Activated CD4-positive, alpha-beta memory T cell treated with anti-CD3 and anti-CD28 coated beads, Interleukin-2, amount 10 ng/mL, durations not matched to agents 7 days and 5 days (primary cell): ENCODE measurements around the gene CPVL. TPM values are rescaled to one million over a fixed set of nuclear protein-coding genes. Genes with fewer than 3 reads are reported as not detected.
A peak's percentile ranks its signal among the peaks of the same experiment; 100 is the strongest.

ENCODE experiments used
- CTCF ChIA-PET: fragments of 350-600 bp; sonication (Branson Sonifier 250); formaldehyde crosslinking; loops from one replicate; lab custom pipeline; 2021; ENCODE audit warnings: antibody characterized with exemption, inconsistent platforms; lab: Charles Lee
- POLR2A ChIA-PET: fragments of 350-600 bp; sonication (Branson Sonifier 250); formaldehyde crosslinking; loops from one replicate; lab custom pipeline; 2021; ENCODE audit warnings: antibody characterized with exemption; lab: Charles Lee
- DNase-seq: peaks from one replicate; pipeline ENCODE4 v3.0.0-alpha.2; 2020
- H3K27ac Mint-ChIP-seq: one replicate; pipeline ENCODE4 v1.8.0; 2021; ENCODE audit warnings: mild to moderate bottlenecking, mixed read lengths
- H3K27me3 Mint-ChIP-seq: one replicate; pipeline ENCODE4 v1.8.0; 2021; ENCODE audit warnings: mixed read lengths
- H3K36me3 Mint-ChIP-seq: one replicate; pipeline ENCODE4 v1.8.0; 2021; ENCODE audit warnings: low read depth, mixed read lengths
- H3K4me1 Mint-ChIP-seq: one replicate; pipeline ENCODE4 v1.8.0; 2021; ENCODE audit warnings: mixed read lengths
- H3K4me3 Mint-ChIP-seq: one replicate; pipeline ENCODE4 v1.8.0; 2021; ENCODE audit warnings: mild to moderate bottlenecking, mixed read lengths
- H3K9me3 Mint-ChIP-seq: one replicate; pipeline ENCODE4 v1.8.0; 2021; ENCODE audit warnings: mixed read lengths
- total RNA-seq, 2 experiments: library from RNA; stranded (reverse); gene quantifications; one replicate each; pipeline ENCODE4 v1.2.3, GENCODE V29; 2021

Gene CPVL
- total RNA-seq, 2 experiments from 2014 or later: 1.8 to 2.1 TPM

- H3K27ac Mint-ChIP-seq: no peak overlapping the region
- ChIA-PET CTCF (no interaction called here), POLR2A (no interaction called here)
- peaks cover under 1% of the 10 kb centered on the region for H3K36me3 Mint-ChIP-seq
- H3K4me3 Mint-ChIP-seq: no peak overlapping the region
- H3K9me3 Mint-ChIP-seq: peaks cover 14% of the 10 kb centered on the region
- peaks cover 6% of the 10 kb centered on the region for H3K27me3 Mint-ChIP-seq
- no peak for DNase-seq
- no peaks in the 10 kb centered on the region for H3K4me1 Mint-ChIP-seq
Measured at GRCh38 chr7:28977881-28978280, 168.5 kb downstream of the CPVL start.

GRCh38 chr7:28976022-28976421 is 170.3 kb downstream of the CPVL start:
- H3K27me3 Mint-ChIP-seq: peaks cover 9% of the 10 kb centered on the region
- no peak overlapping the region for H3K4me3 Mint-ChIP-seq
- H3K4me1 Mint-ChIP-seq: no peaks in the 10 kb centered on the region
- ChIA-PET POLR2A (no interaction called here), CTCF (interaction anchor here (1.0 kb wide), 1 partner anchor 18 kb away, joined by 3 read pairs; the partner anchor contains the start of gene TRIL)
- DNase-seq: no peak
- peaks cover 20% of the 10 kb centered on the region for H3K9me3 Mint-ChIP-seq
- H3K36me3 Mint-ChIP-seq: peaks cover 3% of the 10 kb centered on the region
- no peak overlapping the region for H3K27ac Mint-ChIP-seq

DNA sequence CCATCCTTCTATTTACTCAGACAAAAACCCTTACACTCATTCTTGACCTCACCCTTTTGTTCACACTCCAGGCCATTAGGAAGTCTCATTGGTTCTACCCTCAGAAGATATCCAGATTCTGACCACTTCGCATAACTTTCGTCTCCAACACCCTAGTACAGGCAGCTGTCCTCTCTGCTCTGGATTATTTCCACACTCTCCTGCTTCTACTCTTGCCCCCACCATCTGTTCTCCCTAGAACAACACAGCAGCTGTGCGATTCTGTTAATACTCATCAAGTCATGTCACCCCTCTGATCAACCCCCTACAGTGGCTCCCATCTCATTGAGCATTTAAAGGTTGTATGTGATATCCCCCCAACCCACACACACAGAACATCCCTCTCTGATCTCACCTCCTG is 172.7 kb downstream of the CPVL start:
- Mint-ChIP-seq H3K27ac (no peak overlapping the region), H3K36me3 (peaks cover 3% of the 10 kb centered on the region), H3K27me3 (peaks cover 8% of the 10 kb centered on the region), H3K4me3 (no peak overlapping the region), H3K4me1 (no peaks in the 10 kb centered on the region), H3K9me3 (peaks cover 22% of the 10 kb centered on the region)
- CTCF ChIA-PET: no interaction called here
- no peak for DNase-seq
- POLR2A ChIA-PET: no interaction called here

GRCh38 chr7:28964056-28964455 is 182.3 kb downstream of the CPVL start:
- no peaks in the 10 kb centered on the region for H3K9me3 Mint-ChIP-seq
- CTCF ChIA-PET: no interaction called here

GRCh38 chr7:28961972-28962371 is 184.4 kb downstream of the CPVL start:
- H3K4me1 Mint-ChIP-seq: peaks cover 8% of the 10 kb centered on the region
- no peak overlapping the region for H3K27ac Mint-ChIP-seq
- no peak for DNase-seq
- H3K36me3 Mint-ChIP-seq: no peaks in the 10 kb centered on the region
- no peak overlapping the region for H3K4me3 Mint-ChIP-seq
- H3K27me3 Mint-ChIP-seq: peaks cover 36% of the 10 kb centered on the region
- no peaks in the 10 kb centered on the region for H3K9me3 Mint-ChIP-seq
- ChIA-PET POLR2A (no interaction called here), CTCF (no interaction called here)

More at GRCh38 chr7:28964056-28964455, 182.3 kb downstream of the CPVL start:
- POLR2A ChIA-PET: no interaction called here
- Mint-ChIP-seq H3K36me3 (no peaks in the 10 kb centered on the region), H3K4me1 (no peaks in the 10 kb centered on the region), H3K27me3 (peaks cover 23% of the 10 kb centered on the region), H3K4me3 (no peak overlapping the region), H3K27ac (no peak overlapping the region)
- no peak for DNase-seq

- H3K9me3 Mint-ChIP-seq: no peaks in the 10 kb centered on the region
- CTCF ChIA-PET: no interaction called here
- peaks cover 8% of the 10 kb centered on the region for H3K4me1 Mint-ChIP-seq
- POLR2A ChIA-PET: no interaction called here
- H3K27ac Mint-ChIP-seq: no peak overlapping the region
- H3K27me3 Mint-ChIP-seq: peaks cover 34% of the 10 kb centered on the region
- H3K4me3 Mint-ChIP-seq: no peak overlapping the region
- no peaks in the 10 kb centered on the region for H3K36me3 Mint-ChIP-seq
- no peak for DNase-seq
Measured at GRCh38 chr7:28960071-28960840, 186.1 kb downstream of the CPVL start.

- ChIA-PET POLR2A (no interaction called here), CTCF (no interaction called here)
- peaks cover 8% of the 10 kb centered on the region for H3K4me1 Mint-ChIP-seq
- no peak overlapping the region for H3K4me3 Mint-ChIP-seq
- H3K27ac Mint-ChIP-seq: no peak overlapping the region
- no peaks in the 10 kb centered on the region for H3K36me3 Mint-ChIP-seq
- no peak for DNase-seq
- peaks cover 42% of the 10 kb centered on the region for H3K27me3 Mint-ChIP-seq
- H3K9me3 Mint-ChIP-seq: no peaks in the 10 kb centered on the region
Measured at GRCh38 chr7:28958980-28959347, 187.4 kb downstream of the CPVL start.

DNA sequence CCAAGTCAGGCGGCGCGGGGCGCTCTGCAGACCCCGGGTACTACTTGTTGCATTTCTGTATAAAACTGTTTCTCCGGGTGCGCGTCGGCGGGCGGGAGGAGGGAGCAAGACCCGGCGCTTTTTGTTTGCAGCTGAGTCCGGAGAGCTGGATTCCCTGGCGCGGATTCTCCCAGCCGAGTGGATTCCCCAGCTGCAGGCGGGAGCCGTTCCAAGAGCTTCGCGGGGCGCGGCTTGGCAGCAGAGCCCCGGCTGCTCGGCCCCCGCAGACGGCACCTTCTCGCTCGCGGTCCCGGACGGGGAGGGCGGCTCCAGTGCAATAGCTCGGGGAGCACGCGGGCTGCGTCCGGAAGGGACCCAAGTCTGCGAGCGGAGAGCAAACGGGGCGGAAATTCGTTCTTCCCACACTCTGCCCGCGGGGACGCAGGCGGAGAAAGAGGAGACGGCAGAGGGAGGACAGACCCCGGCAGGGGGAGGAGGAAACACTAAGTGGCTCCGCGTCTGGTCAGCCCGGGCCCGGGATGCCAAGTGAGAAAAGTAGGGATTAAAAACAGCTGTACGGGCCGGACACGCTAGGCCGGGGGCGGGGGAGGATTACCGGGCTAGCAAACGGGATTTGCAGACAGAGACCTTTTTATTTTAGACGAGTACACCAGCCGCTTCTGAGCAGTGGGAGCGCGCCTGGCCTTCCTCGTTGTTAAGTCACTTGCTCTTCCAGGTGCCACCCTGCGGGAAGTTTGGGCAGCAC is 187.9 kb downstream of the CPVL start, which contains the start of gene TRIL:
TRIL (minus strand) TSS at position 96 of the 745 bp plus-strand sequence. CDS start 284 bp downstream, outside the sequence.
- Mint-ChIP-seq H3K27ac (peak within 1 kb of the TSS; percentile 14), H3K4me1 (peaks cover 8% of the 10 kb centered on the region), H3K4me3 (peak within 1 kb of the TSS; percentile 8), H3K36me3 (no peaks in the 10 kb centered on the region), H3K9me3 (no peaks in the 10 kb centered on the region), H3K27me3 (peaks cover 47% of the 10 kb centered on the region)
- ChIA-PET CTCF (interaction anchor here (1.6 kb wide), 1 partner anchor 17 kb away, joined by 3 read pairs; no protein-coding TSS in a partner anchor), POLR2A (no interaction called here)
- no peak for DNase-seq

DNA sequence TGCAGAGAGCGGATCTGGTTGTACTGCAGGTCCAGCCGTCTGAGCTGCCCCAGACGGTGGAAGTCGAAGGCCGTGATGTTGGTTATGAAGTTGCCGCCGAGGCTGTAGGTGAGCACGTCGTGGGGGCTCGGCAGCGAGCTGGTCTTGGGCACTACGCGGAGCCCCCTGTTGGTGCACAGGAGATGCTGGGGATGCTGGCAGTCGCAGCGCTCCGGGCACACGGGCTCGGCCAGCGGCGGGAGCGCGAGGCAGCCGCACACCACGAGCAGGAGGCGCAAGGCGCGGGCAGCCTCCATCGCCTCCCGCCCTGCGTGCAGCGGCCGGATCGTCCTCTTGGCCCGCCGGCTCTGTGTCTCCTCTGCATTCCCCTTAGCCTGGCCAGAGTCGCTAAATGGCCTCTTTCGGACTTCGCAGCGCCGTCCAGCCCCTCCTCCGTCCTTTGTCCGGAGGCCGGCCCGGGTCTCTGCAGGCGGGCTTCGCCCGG is 188.5 kb downstream of the CPVL start:
- Mint-ChIP-seq H3K4me1 (peaks cover 8% of the 10 kb centered on the region), H3K4me3 (peak overlapping the region; percentile 8), H3K36me3 (no peaks in the 10 kb centered on the region), H3K27ac (peak overlapping the region; percentile 14), H3K27me3 (peaks cover 53% of the 10 kb centered on the region), H3K9me3 (no peaks in the 10 kb centered on the region)
- CTCF ChIA-PET: interaction anchor here (1.6 to 2.0 kb wide), 5 partner anchors 18 to 149 kb away, joined by 3 to 11 read pairs (median 7); no protein-coding TSS in a partner anchor
- no peak for DNase-seq
- POLR2A ChIA-PET: no interaction called here

GRCh38 chr7:28957064-28957750 is 189.1 kb downstream of the CPVL start:
- DNase-seq: no peak
- H3K9me3 Mint-ChIP-seq: no peaks in the 10 kb centered on the region
- POLR2A ChIA-PET: no interaction called here
- H3K36me3 Mint-ChIP-seq: no peaks in the 10 kb centered on the region
- no peak overlapping the region for H3K27ac Mint-ChIP-seq
- H3K27me3 Mint-ChIP-seq: peaks cover 58% of the 10 kb centered on the region
- peaks cover 8% of the 10 kb centered on the region for H3K4me1 Mint-ChIP-seq
- CTCF ChIA-PET: interaction anchor here (0.9 to 2.0 kb wide), 8 partner anchors 18 to 451 kb away, joined by 3 to 11 read pairs (median 6); no protein-coding TSS in a partner anchor
- H3K4me3 Mint-ChIP-seq: peak overlapping the region; percentile 8

DNA sequence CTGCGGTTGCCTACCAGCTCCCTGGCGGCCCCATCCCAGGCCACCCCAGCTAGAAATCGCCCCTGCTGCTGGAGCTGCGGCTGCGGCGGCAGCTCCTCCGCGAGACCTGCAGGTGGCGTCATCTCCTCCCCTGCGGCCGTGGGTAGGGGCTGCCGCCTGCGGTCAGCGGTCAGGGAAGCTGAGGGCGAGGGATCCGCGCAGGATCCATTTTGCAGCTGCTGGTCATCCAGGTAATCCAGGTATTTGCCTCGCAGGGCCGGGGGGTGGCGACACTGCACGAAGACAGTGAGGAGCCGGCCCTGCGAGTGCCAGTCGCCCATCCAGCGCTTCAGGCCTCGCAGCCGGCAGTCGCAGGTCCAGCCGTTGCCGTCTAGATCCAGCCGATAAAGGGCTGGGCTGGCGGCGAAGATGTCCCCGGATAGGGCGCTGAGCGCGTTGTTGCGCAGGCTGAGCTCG is 189.7 kb downstream of the CPVL start:
- Mint-ChIP-seq H3K4me3 (peak overlapping the region; percentile 4), H3K9me3 (no peaks in the 10 kb centered on the region), H3K4me1 (peaks cover 8% of the 10 kb centered on the region), H3K36me3 (no peaks in the 10 kb centered on the region), H3K27ac (no peak overlapping the region), H3K27me3 (peaks cover 62% of the 10 kb centered on the region)
- ChIA-PET POLR2A (no interaction called here), CTCF (interaction anchor here (0.5 to 2.0 kb wide), 9 partner anchors 19 to 452 kb away, joined by 3 to 11 read pairs (median 5); no protein-coding TSS in a partner anchor)
- peak; percentile 21 for DNase-seq

DNA sequence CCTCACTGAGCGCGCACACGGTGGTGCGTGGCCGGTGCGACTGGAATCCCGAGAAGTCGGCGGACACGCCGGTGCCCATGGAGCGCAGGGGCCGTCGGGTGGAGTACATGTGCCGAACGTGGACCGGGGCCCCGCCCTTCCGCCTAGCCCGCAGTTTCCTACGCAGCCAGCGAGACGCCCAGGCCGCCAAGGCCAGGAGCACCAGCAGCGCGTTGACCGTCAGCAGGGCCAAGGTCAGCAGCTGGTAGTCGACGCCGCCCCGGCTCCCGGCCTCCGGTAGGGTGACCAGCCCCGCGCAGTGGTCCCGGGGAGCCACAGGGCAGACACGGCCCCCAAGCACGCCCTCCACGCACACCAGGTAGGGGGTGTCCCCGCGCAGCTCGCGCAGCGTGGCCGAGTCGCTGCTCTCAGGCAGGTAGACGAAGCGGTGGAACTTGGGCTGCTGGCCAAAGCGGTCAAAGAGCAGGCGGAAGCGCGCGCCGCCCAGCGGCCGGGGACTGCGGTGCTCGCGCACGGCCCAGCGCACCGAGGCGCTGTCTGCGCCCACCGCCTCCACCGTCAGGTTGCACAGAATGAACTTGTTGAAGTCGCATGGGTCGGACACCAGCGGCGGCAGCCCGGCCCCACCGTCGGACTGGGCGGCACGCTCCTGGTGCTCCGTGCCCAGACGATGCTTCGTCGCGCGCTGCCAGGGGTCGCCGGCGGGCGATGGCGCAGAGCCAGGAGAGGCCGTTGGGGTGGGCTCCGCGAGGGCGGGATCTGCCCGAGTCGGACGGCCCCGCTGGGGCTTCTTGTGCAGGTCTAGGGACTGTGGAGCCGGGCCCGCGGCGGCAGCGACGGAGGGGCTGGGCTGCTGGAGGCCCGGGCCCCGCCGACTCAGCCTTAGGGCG is 190.4 kb downstream of the CPVL start:
- H3K36me3 Mint-ChIP-seq: no peaks in the 10 kb centered on the region
- CTCF ChIA-PET: interaction anchor here (0.5 to 2.0 kb wide), 8 partner anchors 28 to 453 kb away, joined by 3 to 11 read pairs (median 6); no protein-coding TSS in a partner anchor
- POLR2A ChIA-PET: no interaction called here
- no peaks in the 10 kb centered on the region for H3K9me3 Mint-ChIP-seq
- H3K27ac Mint-ChIP-seq: no peak overlapping the region
- DNase-seq: peak; percentile 33
- peak overlapping the region; percentile 2 for H3K4me3 Mint-ChIP-seq
- peaks cover 66% of the 10 kb centered on the region for H3K27me3 Mint-ChIP-seq
- peaks cover 8% of the 10 kb centered on the region for H3K4me1 Mint-ChIP-seq
